AG04449 (cell line): Measurements from ENCODE around the gene RNPEPL1.

Experiments
- CTCF ChIA-PET: fragments of 350-600 bp; formaldehyde crosslinking; extraction: SDS; loops from one replicate; lab custom pipeline; 2021; ENCODE audit warnings: antibody characterized with exemption; lab: Yijun Ruan, JAX
- POLR2A ChIA-PET: fragments of 400-600, 350-600 bp; formaldehyde crosslinking; extraction: SDS; loops from one replicate; lab custom pipeline; 2020; ENCODE audit warnings: antibody characterized with exemption, inconsistent platforms; lab: Yijun Ruan, JAX
- DNase-seq: peaks from one replicate; pipeline ENCODE4 v3.0.0-alpha.2; 2010; ENCODE audit warnings: low read depth, low spot score
- H3K4me3 ChIP-seq: 2 replicates; pipeline ENCODE4 v1.5.1; 2011; ENCODE audit warnings: low read depth, mild to moderate bottlenecking, control low read depth, low read length
- CTCF ChIP-seq: IDR thresholded peaks from one replicate; pipeline ENCODE4 v1.5.1; 2011; ENCODE audit warnings: mild to moderate bottlenecking, moderate library complexity, low read length, control low read depth, inconsistent platforms; ENCODE audit not compliant: insufficient read depth; ENCODE audit errors: missing control alignments

The RNPEPL1 gene

GRCh38 chr2:240597419-240598181 lies 29.3 kb downstream of the RNPEPL1 start:
- H3K4me3 ChIP-seq = no peak overlapping the region
- CTCF ChIA-PET = interaction anchor here (1.3 kb wide), 1 partner anchor 84 kb away, joined by 4 read pairs; no protein-coding TSS in a partner anchor
- no peak for TF ChIP-seq CTCF
- POLR2A ChIA-PET = no interaction called here
- no peak for DNase-seq

DNA sequence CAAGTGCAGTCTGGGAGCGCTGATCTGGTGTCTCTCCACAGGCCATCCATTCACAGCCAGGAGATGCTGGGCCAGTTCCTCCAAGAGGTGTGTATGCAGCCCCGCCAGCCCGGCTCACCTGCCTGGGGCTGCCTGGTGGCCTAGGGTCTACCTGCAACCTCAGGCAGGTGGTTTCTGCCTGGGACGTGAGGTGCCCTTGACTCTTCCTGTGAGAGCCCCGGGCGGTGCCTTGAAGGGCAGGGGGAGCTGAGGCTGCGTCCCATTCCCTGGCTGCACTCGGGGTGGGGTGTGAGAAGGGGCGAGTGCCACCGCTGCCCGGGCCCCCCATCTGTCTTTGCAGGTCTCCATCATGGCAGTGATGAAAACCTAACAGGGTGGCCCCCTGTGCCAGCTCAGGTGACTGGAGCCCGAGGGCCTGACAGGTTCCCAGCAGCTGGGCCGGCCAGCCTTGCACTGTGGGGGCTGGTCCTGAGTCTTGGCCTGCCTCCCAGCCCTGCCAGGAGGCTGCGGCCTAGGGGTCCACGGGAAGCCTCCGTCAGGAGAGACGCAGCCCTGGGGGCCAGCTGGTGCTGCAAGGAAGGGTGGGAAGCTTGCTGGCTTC lies 30.1 kb downstream of the RNPEPL1 start:
- no peak overlapping the region for H3K4me3 ChIP-seq
- ChIA-PET POLR2A (no interaction called here), CTCF (no interaction called here)
- DNase-seq = no peak
- TF ChIP-seq CTCF = no peak

- no peak overlapping the region for H3K4me3 ChIP-seq
- ChIA-PET CTCF (no interaction called here), POLR2A (no interaction called here)
- DNase-seq = no peak
- no peak for TF ChIP-seq CTCF
Observed at GRCh38 chr2:240599141-240599583, 30.9 kb downstream of the RNPEPL1 start.

GRCh38 chr2:240600451-240600961 lies 32.2 kb downstream of the RNPEPL1 start:
- no peak for DNase-seq
- POLR2A ChIA-PET = no interaction called here
- no peak overlapping the region for H3K4me3 ChIP-seq
- CTCF ChIA-PET = no interaction called here
- no peak for TF ChIP-seq CTCF

DNA sequence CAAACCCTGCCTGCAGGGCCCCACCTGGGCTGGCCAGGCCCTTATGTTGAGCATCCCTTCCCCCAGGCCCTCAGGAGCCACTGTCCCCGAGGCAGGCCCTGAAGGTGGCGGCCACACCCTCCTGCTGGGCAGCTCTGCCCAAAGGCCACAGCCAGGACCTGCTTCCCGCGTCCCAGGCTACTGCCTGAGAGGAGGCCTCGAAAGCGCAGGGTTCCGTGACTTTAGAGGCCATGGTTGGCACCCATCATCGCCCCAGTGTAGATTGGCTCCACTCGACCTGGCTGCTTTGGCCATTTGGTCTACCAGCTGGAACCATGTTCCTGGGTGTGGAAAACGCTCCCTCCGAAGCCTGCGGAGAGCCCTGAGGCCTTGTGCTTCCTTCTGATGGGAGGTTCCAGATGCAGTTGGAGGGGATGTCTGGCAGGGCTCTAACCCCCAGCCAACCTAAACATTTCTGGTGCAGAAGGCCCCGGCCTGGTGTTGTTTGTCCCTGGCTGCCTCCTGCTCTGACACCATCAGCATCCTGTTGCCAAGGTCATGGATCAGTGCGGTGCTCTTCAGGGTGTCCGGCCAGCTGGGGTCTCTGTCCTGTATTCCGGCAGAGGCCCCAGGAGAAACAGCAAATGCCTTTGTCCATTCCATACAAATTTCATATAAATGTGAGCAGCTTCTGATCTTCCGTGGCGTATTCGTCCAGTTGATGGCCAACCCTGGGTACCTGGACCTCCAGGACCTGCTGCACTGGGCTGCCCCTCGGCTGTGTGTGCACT lies 33.0 kb downstream of the RNPEPL1 start:
- TF ChIP-seq CTCF = no peak
- ChIA-PET POLR2A (no interaction called here), CTCF (no interaction called here)
- no peak overlapping the region for H3K4me3 ChIP-seq
- no peak for DNase-seq

DNA sequence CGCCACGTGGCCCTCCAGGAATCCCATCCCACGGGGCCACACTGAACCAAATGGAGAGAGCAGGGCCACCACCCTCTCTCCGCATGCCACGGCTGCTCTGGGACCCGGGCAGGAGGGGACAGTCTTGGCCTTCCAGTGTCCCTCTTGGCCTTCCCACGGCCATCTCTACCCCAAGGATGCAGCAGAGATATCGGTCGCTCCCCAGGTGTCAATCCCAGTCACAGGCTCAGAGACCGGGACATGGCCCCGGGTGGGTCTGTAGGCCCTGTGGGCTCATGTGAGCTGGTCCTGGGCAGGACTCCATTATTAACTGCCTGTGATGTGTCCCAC lies 33.5 kb downstream of the RNPEPL1 start:
- DNase-seq = no peak
- TF ChIP-seq CTCF = no peak
- POLR2A ChIA-PET = no interaction called here
- CTCF ChIA-PET = no interaction called here
- H3K4me3 ChIP-seq = no peak overlapping the region
